ENCODE data around the gene SVIL.

SVIL gene

GRCh38 chr10:29546773-29547313 lies 87.9 kb downstream of the SVIL start:
- no peaks in the 10 kb centered on the region for H3K9me3 ChIP-seq (ENCODE audit: low read length)
- H3K4me1 ChIP-seq (ENCODE audit: insufficient read depth, low read length, severe bottlenecking) = no peaks in the 10 kb centered on the region
- TF ChIP-seq EZH2 (IDR thresholded peaks at IDR 0.05; ENCODE audit: borderline replicate concordance, low read length) (no peak), CTCF (IDR thresholded peaks at IDR 0.05; ENCODE audit: low read length) (no peak)
- no peaks in the 10 kb centered on the region for H4K20me1 ChIP-seq (ENCODE audit: insufficient read depth, low read length)
- no peaks in the 10 kb centered on the region for H3K27me3 ChIP-seq (ENCODE audit: insufficient read depth, low read length)
- H3K4me2 ChIP-seq (ENCODE audit: low read length) = no peak overlapping the region
- H2AFZ ChIP-seq (ENCODE audit: low read length) = no peak overlapping the region
- no peaks in the 10 kb centered on the region for H3K36me3 ChIP-seq (ENCODE audit: insufficient read depth, low read length)
- no peaks in the 10 kb centered on the region for H3K79me2 ChIP-seq (ENCODE audit: insufficient read depth, low read length)
- H3K9ac ChIP-seq (ENCODE audit: low read length) = no peak overlapping the region
- H3F3A ChIP-seq (ENCODE audit: insufficient read depth, low read length) = no peaks in the 10 kb centered on the region
- H3K9me2 ChIP-seq (ENCODE audit: low read depth, low read length) = no peaks in the 10 kb centered on the region
- no peak overlapping the region for H3K27ac ChIP-seq (ENCODE audit: low read depth, low read length, poor library complexity, severe bottlenecking)
- H3K4me3 ChIP-seq (ENCODE audit: low read depth, low read length, poor library complexity, severe bottlenecking) = no peak overlapping the region

DNA sequence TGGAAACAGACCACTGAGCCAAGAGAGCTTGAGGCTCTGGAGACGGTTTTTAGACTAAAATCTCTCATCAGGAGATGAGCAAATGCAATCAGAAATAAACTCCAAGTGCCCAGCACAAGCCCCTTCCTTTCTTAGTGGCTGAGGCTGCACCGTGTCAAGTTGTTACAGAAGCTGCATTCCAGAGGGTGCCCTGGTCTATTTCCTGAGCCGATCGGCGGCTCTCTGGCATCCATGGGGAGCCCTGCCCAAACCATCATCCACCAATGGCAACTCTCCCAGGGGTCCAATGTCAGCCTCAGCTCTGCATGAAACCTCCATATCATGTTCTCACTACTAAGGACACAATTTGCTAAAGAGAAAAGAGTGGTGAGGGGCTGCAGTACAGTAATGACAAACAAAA lies 89.6 kb downstream of the SVIL start:
- Histone ChIP-seq H3K27me3 (ENCODE audit: insufficient read depth, low read length) (no peaks in the 10 kb centered on the region), H3K4me2 (ENCODE audit: low read length) (no peak overlapping the region), H3K9me3 (ENCODE audit: low read length) (no peaks in the 10 kb centered on the region), H3F3A (ENCODE audit: insufficient read depth, low read length) (no peaks in the 10 kb centered on the region), H4K20me1 (ENCODE audit: insufficient read depth, low read length) (no peaks in the 10 kb centered on the region), H3K4me3 (ENCODE audit: low read depth, low read length, poor library complexity, severe bottlenecking) (no peak overlapping the region), H2AFZ (ENCODE audit: low read length) (no peak overlapping the region), H3K9me2 (ENCODE audit: low read depth, low read length) (no peaks in the 10 kb centered on the region), H3K79me2 (ENCODE audit: insufficient read depth, low read length) (no peaks in the 10 kb centered on the region), H3K9ac (ENCODE audit: low read length) (no peak overlapping the region), H3K36me3 (ENCODE audit: insufficient read depth, low read length) (no peaks in the 10 kb centered on the region), H3K27ac (ENCODE audit: low read depth, low read length, poor library complexity, severe bottlenecking) (no peak overlapping the region), H3K4me1 (ENCODE audit: insufficient read depth, low read length, severe bottlenecking) (no peaks in the 10 kb centered on the region)
- TF ChIP-seq CTCF (IDR thresholded peaks at IDR 0.05; ENCODE audit: low read length) (no peak), EZH2 (IDR thresholded peaks at IDR 0.05; ENCODE audit: borderline replicate concordance, low read length) (no peak)

DNA sequence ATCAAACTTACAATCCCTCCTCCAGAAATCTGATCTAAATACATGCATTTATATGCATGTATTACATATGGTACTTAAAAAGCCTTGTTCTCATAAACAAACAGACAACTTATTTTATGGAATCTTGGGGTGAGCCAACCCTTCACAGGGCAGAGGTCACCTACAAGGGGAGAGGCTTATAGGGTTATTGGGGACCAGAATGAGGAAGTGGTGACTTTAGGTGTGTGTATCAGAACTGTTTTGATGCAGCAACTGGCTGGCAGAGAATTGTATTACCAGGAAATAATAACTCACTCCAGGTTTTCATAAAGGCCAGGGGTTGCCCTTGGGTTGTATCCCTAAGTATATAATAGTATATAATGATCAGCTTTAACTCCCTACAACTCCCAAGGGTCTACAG lies 91.1 kb downstream of the SVIL start:
- no peak overlapping the region for H3K9ac ChIP-seq (ENCODE audit: low read length)
- TF ChIP-seq CTCF (IDR thresholded peaks at IDR 0.05; ENCODE audit: low read length) (no peak), EZH2 (IDR thresholded peaks at IDR 0.05; ENCODE audit: borderline replicate concordance, low read length) (no peak)
- no peaks in the 10 kb centered on the region for H3K79me2 ChIP-seq (ENCODE audit: insufficient read depth, low read length)
- H3K27me3 ChIP-seq (ENCODE audit: insufficient read depth, low read length) = no peaks in the 10 kb centered on the region
- H3K4me1 ChIP-seq (ENCODE audit: insufficient read depth, low read length, severe bottlenecking) = no peaks in the 10 kb centered on the region
- H2AFZ ChIP-seq (ENCODE audit: low read length) = no peak overlapping the region
- no peak overlapping the region for H3K27ac ChIP-seq (ENCODE audit: low read depth, low read length, poor library complexity, severe bottlenecking)
- H3K9me2 ChIP-seq (ENCODE audit: low read depth, low read length) = no peaks in the 10 kb centered on the region
- H3K4me2 ChIP-seq (ENCODE audit: low read length) = no peak overlapping the region
- H3K9me3 ChIP-seq (ENCODE audit: low read length) = no peaks in the 10 kb centered on the region
- H3K4me3 ChIP-seq (ENCODE audit: low read depth, low read length, poor library complexity, severe bottlenecking) = no peak overlapping the region
- H3K36me3 ChIP-seq (ENCODE audit: insufficient read depth, low read length) = no peaks in the 10 kb centered on the region
- H4K20me1 ChIP-seq (ENCODE audit: insufficient read depth, low read length) = no peaks in the 10 kb centered on the region
- H3F3A ChIP-seq (ENCODE audit: insufficient read depth, low read length) = no peaks in the 10 kb centered on the region

Data from OCI-LY1 (cell line).